HG03432 (cell line): Measurements from ENCODE around the gene NDUFS6.
A peak's percentile ranks its signal among the peaks of the same experiment; 100 is the strongest.
"Not testable (repeated sequence)": the region's sequence is repeated elsewhere in the genome, so short reads cannot be mapped to it uniquely, and the experiment has no call there.

Experiments used
- ATAC-seq: cut with Tn5 transposase; IDR thresholded peaks from one replicate; pipeline ENCODE4 v1.9.1; 2021; ENCODE audit warnings: mild to moderate bottlenecking, moderate library complexity; ENCODE audit not compliant: unreplicated experiment

The NDUFS6 gene

GRCh38 chr5:1796371-1797102 lies 4.7 kb upstream of the NDUFS6 start:
- no peak for ATAC-seq

GRCh38 chr5:1797103-1797800 lies 4.0 kb upstream of the NDUFS6 start:
- ATAC-seq, result no peak

DNA sequence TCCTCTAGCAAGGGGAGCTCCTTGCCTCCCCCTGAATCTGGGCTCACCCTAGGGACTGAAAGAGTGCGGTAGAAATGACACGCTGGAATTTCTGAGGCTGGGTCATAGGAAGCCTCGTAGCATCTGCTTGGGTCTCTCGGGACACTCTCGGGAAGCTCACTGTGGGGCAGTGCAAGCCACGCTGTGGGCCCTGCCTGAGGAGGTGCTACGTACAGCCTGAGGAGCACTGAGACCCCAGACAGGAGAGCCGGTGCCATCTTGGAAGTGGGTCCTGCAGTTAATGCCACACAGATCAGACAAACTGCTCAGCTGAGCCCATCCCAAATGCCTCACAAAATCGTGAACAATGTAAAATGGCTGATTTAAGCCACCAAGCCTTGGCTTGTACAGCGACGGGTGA lies 3.4 kb upstream of the NDUFS6 start:
- ATAC-seq, result no peak

- not testable (repeated sequence) for ATAC-seq
These were observed 2.6 kb upstream of the NDUFS6 start for GRCh38 chr5:1798589-1798988.

DNA sequence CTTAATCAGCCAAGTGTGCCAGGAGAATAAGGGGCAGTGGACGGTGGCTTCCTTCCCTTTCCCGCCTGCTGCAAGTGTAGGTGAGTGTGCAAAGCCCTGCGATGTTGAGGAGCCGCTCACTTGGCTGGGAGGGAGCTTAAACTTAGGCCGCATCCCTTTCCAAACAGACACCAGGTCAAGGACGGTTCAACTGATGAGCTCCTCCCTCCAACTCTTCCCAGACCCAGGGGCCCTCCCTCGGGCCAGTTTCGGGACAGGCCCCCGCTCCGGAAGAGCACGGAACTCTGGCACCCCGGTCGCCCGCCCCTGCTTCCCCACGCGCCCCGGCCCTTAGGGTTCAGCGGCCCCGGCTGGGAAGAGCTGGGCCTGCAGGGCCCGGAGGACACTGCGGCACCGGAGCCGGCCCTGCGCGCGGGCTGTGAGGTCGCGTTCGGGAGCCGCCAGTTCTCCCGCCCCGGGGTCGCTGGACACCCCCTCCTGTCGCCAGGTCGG lies 2.1 kb upstream of the NDUFS6 start:
- peak; percentile 37 for ATAC-seq

DNA sequence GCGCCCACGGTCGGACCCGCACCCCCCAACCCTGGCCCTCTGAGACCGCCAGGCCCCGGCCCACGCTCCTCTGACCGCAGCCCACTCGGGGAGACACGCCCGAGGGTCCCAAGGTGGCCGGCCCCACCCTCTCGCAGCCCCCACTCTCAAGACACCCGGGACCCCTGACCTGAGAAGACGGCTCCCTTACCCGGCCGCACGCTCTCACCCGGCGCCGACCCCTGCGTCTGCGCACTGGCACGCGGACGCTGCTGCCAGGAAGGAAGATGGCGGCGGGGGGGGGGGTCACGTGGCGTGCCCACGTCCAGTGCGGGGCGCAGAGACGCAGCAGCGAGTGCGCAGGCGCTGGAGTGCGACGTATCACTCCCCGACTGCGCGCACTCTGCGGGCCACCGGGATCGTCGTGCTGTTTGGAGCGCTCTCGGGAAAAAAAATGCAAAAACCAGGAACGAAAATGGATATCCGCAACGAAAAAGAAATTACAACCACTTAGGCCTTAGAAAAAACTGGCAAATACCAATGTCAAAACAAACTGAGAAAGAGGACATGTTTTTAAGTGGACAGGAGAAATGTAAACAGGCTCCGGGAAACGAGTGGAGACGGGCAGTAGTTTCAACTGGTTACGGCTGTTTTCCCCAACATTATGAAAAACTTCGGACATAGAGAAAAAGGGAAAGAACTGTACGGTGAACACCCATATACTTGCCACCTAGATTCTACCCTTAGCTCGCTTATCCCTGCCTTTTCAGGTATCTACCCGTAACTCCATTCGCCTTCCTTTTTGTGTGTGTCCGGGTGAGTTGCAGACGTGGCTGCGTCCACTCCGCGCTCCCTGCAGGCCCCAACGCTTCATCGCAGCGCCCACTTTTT lies 1.4 kb upstream of the NDUFS6 start, which contains the start of gene MRPL36:
Gene MRPL36, minus strand, starts transcription at position 236 of the 870 bp plus-strand sequence. CDS start 902 bp downstream, outside the sequence.
- peak; percentile 59 for ATAC-seq

- ATAC-seq, result peak; percentile 31
These were observed 560 bp upstream of the NDUFS6 start for GRCh38 chr5:1800472-1801221.

DNA sequence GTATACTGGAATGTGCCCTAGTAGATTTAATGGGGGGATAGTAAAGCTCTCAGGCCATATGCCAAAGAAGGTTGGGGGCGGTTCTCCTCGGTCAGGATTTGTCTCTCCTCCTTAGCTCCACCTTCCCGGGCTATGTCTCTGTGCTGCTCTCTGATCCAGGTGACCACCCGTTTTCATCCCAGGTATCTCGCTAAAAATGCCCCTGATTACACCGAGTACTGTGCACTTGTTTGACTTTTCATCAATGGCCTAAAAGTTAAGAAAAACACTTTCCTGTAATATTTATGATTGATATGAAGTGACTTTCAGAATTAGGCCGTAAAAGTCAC lies 724 bp downstream of the NDUFS6 start:
- no peak for ATAC-seq

- ATAC-seq, result no peak
These were observed 2.0 kb downstream of the NDUFS6 start for GRCh38 chr5:1803192-1803591.

DNA sequence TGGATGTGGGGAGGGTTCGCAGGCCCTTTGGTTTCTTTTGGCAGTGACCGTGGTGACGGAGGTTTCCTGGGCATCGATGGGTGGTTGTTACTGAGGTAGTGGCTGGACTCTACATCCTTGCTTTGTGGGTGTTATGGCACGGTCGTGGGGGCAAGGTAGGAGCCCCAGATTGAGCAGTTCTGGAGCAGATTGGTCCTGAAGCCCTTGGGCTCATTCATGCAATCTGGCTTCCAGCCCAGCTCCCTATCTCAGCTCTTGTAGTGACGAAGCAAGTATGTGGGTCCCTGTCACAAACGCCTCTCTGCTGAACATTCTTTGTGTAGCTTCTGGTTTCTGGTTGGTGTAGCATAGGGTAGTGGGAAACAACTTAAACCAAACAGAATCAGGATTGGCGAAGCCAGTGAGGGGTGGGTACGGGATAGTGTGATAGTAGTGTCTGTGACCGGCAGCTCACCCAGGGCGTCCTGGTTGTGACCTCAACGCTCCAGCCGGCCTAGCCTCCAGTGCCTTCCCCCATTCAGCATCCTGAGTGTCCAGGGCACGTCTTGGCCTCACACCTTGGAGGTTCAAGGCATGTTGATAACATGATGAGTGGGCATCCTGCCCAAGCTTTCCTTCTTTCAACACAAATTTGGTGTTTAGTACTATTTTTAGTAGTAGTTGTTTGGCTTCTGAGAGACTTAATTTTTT lies 2.9 kb downstream of the NDUFS6 start:
- no peak for ATAC-seq

DNA sequence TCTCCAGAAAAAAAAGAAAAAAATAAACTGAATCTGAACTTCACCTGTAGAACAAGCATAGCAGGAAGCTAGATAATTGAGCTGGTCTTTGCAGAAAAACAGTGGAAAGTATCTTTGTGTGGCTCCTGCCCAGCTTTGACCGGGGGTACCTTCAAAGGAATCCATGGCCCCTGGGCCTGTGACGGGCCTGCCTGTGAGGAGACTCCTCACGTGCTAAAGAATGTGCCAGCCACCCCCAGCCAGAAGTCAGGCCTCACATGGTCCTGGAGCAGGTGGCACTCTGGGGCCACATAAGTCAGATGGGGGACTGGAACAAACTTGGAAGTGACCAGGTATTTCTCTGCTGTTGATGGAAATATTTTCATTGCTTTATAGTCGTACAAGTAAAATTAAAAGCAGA lies 4.1 kb downstream of the NDUFS6 start:
- no peak for ATAC-seq

DNA sequence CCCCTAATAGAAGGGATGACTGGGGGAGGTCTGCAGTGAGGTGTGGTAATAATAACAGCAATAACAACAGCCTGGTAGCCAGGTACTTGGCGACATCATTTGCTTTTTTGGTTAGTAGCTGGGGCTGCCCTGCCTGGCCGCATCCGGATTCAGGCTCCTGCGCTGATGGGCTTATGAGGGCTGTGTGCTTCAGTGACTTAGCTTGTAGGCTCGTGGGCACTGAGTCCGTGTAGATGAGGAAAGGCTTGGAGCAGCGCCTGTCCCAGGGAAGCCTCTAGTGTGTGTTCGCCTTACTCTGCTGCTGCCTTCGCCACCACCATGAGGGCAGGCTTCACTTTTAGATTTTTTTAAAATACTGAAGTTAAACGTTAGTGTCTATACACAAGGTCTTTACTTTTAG lies 4.5 kb downstream of the NDUFS6 start:
- ATAC-seq, result no peak

DNA sequence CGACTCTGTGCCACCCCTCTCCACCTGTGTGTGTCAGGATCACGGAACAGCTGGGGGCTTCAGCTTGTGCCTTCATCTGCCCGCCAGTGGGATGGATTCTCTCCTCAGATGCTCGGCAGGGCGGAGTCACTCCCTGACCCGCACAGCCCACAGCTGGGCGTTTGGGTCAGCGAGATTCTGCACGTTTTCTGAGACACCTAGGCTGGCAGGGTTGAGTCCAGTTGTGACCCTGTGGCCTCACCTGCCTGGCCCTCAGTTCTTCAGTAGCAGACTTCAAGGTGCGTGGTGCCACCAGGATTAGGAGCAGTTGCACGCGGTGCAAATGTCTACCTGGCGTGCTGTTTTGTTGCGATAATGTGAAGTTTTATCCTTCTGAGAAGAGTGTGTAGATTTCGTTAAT lies 5.0 kb downstream of the NDUFS6 start:
- no peak for ATAC-seq

DNA sequence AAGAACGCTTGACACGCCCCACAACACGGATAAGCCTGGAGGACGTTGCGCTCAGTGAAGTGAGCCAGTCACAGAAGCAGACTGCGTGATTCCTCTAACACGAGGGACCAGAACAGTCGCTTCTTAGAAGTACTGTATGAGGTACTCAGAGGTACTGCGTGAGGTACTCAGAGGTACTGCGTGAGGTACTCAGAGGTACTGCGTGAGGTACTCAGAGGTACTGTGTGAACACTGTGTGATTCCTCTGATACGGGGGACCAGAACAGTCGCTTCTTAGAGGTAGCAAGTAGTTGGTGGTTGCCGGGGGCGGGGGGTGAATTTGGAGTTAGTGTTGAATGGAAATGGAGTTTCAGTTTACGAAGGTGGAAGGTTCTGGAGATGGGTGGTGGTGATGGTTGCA lies 5.8 kb downstream of the NDUFS6 start:
- no peak for ATAC-seq

DNA sequence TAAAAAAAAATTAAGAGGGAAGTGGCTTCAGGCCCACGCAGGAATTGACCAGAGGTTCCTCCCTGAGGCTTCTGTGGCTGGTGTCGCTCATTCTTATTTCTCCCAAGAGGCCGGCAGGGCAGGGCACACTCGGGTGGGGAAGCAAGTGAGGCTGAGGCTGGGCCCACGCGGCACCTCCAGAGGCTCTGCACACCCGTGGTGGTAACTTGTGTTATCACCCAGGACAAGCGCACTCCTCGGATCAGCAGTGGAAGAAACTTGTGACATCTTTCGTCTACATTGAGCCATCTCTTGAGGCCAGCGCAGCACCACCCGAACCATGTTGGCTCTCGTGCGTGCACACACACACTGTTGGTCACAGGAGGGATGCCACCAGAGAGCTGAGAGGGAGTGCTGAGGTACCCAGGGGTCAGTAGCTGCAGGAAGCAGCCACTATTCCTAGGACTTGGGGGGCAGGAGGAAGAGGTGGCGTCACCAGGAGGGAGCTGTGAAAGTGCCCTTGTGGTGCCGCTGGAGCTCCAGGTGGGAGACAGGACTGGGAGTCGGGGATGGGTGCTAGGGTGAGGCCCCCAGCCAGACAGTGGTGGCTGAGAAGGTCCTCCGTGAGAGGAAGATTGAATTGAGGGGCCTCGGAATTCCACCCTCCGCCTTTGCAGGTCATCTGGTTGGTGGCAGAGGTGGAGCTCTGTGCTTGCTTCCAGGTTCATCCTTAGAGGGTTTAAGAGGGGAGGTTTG lies 6.4 kb downstream of the NDUFS6 start:
- no peak for ATAC-seq

- ATAC-seq, result no peak
These were observed 7.2 kb downstream of the NDUFS6 start for GRCh38 chr5:1808439-1808838.

DNA sequence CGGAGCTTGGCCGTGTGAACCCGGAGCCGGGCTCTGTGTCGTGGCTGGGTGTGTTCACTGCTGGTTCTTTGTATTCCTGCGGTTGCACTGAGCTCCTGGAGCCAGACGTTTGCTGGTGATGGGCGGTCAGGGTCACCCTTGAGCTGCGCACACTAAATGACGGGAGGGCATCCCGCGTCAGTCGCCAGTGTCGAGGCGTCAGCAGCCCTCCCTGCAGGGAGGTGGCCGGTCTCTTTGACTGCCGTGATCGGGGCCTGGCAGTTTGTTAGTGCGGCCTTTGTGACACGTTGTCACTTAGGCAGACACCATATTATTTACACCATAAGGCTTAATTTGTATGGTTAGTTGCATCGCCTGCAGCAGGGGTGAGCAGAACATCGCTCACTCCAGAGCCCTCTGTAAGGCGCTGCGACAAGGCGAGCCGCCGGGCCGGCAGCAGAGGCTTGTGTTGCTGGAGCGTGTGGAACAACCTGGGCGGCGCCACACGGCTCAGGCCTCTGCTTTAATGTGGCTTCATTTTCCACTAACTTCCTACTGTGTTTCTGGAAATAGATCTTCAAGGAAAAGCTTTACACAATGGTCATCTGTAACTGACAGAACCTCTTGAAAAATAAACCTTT lies 8.3 kb downstream of the NDUFS6 start:
- no peak for ATAC-seq

- ATAC-seq, result no peak
These were observed 9.4 kb downstream of the NDUFS6 start for GRCh38 chr5:1810581-1811101.
